Muscle of back (tissue), 11 donors: ENCODE measurements around the gene CLDN34. TPM values are rescaled to one million over a fixed set of nuclear protein-coding genes. Genes with fewer than 3 reads are reported as not detected.

Experiments
- DNase-seq, 3 donors: peaks; one replicate each; pipeline versions ENCODE4 v3.0.0 to v3.0.0-alpha.2; 2013
- polyA plus RNA-seq, 10 donors: library from polyadenylated mRNA; unstranded; fragments of 120-200 nt; gene quantifications; one replicate each; pipeline ENCODE4 v1.2.1, GENCODE V29; 2013; ENCODE audit not compliant: insufficient read length in 10 of 10

Gene CLDN34
- polyA plus RNA-seq, 10 donors: not detected

- DNase-seq: peak in 2 of 3 donors; percentile 37 to 73
Measured at GRCh38 chrX:10015723-10016518, 48.8 kb downstream of the CLDN34 start.

- peak in 2 of 3 donors; percentile 46 for DNase-seq
Measured at GRCh38 chrX:10016519-10017132, 49.5 kb downstream of the CLDN34 start.

- peak in 2 of 3 donors; percentile 44 to 55 for DNase-seq
Measured at GRCh38 chrX:10017872-10018271, 50.7 kb downstream of the CLDN34 start.

Other genes starting within 250 kb of the CLDN34 start
- 1 to 10 TPM in 4 of 10 donors, under 1 TPM in 6; 0.46 to 2.3 (median 0.84) TPM for gene GPR143, start 201.5 kb upstream of the CLDN34 start, polyA plus RNA-seq
- 1 to 10 TPM; 1.3 to 3.8 (median 1.7) TPM for gene SHROOM2, start 180.9 kb upstream of the CLDN34 start, polyA plus RNA-seq
- gene CLCN4, start 189.6 kb downstream of the CLDN34 start, polyA plus RNA-seq: 10 to 100 TPM in 8 of 10 donors, 1 to 10 TPM in 2; 8.8 to 15.7 (median 14.0) TPM